H1 (cell line): ENCODE measurements around the gene LDAH. TPM values are rescaled to one million over a fixed set of nuclear protein-coding genes. Genes with fewer than 3 reads are reported as not detected.

Source experiments
- CTCF ChIA-PET: fragments of 300-600 bp; sonication (Branson Sonifier 250); formaldehyde crosslinking; loops from one replicate; lab custom pipeline; 2021; ENCODE audit not compliant: partially characterized antibody; lab: Charles Lee
- POLR2A ChIA-PET: fragments of 300-600 bp; sonication (Branson Sonifier 250); formaldehyde crosslinking; loops from one replicate; lab custom pipeline; 2021; ENCODE audit warnings: inconsistent platforms; ENCODE audit not compliant: partially characterized antibody; lab: Charles Lee
- DNase-seq, 2 experiments: peaks; one replicate each; pipeline versions ENCODE4 v3.0.0 to v3.0.0-alpha.2; 2010 to 2022; ENCODE audit warnings: low spot score in 2 of 2, low read depth in 1 of 2, mixed read lengths in 1 of 2
- FAIRE-seq: peaks from 2 replicates; lab custom pipeline; 2011; peaks lifted over from hg19 to GRCh38; lab: Jason Lieb, UNC
- H2AFZ ChIP-seq: 2 replicates; pipeline ENCODE4 v1.8.1; 2012; ENCODE audit warnings: low read length, inconsistent platforms
- H2AK5ac ChIP-seq: 2 replicates; pipeline ENCODE4 v1.6.1; 2013; ENCODE audit warnings: low read depth, low read length
- H2BK120ac ChIP-seq: replicated peaks from 2 replicates; pipeline ENCODE3; 2013; ENCODE audit warnings: low read depth, low read length, inconsistent platforms
- H2BK12ac ChIP-seq: 2 replicates; pipeline ENCODE4 v1.6.1; 2013; ENCODE audit warnings: low read depth, low read length
- H2BK15ac ChIP-seq: 2 replicates; pipeline ENCODE4 v1.6.1; 2013; ENCODE audit warnings: low read length
- H2BK20ac ChIP-seq: 2 replicates; pipeline ENCODE4 v1.6.1; 2013; ENCODE audit warnings: low read length
- H2BK5ac ChIP-seq: 2 replicates; pipeline ENCODE4 v1.6.1; 2013; ENCODE audit warnings: low read depth, low read length
- H3K14ac ChIP-seq: 2 replicates; pipeline ENCODE4 v1.6.1; 2013; ENCODE audit warnings: inconsistent platforms; ENCODE audit not compliant: insufficient read length
- H3K18ac ChIP-seq: 2 replicates; pipeline ENCODE4 v1.6.1; 2013; ENCODE audit warnings: low read length; ENCODE audit errors: extremely low read depth
- H3K23ac ChIP-seq: 2 replicates; pipeline ENCODE4 v1.6.1; 2013; ENCODE audit warnings: inconsistent platforms; ENCODE audit not compliant: insufficient read length
- H3K23me2 ChIP-seq: 2 replicates; pipeline ENCODE4 v1.6.1; 2013; ENCODE audit warnings: low read depth, low read length
- H3K27ac ChIP-seq: 2 replicates; pipeline ENCODE4 v1.6.1; 2011; ENCODE audit warnings: low read depth, low read length, inconsistent platforms
- H3K27me3 ChIP-seq, 4 experiments: replicated peaks in 1 of 4; 1 replicate in 1 of 4; 2 replicates in 3 of 4; pipeline versions ENCODE4 v1.6.1 to v1.8.1; 2011 to 2013; ENCODE audit warnings: low read length in 3 of 4, mild to moderate bottlenecking in 3 of 4, inconsistent platforms in 2 of 4, mixed read lengths in 2 of 4, moderate library complexity in 1 of 4; ENCODE audit not compliant: control insufficient read depth in 3 of 4, insufficient read depth in 3 of 4; ENCODE audit errors: extremely low read depth in 1 of 4
- H3K36me3 ChIP-seq, 4 experiments: 2 replicates each; pipeline versions ENCODE4 v1.6.1 to v1.8.1; 2011 to 2013; ENCODE audit warnings: mild to moderate bottlenecking in 4 of 4, low read length in 3 of 4, moderate library complexity in 2 of 4, control low read depth in 1 of 4, inconsistent platforms in 1 of 4; ENCODE audit not compliant: insufficient read depth in 4 of 4, control insufficient read depth in 2 of 4
- H3K4ac ChIP-seq: replicated peaks from 2 replicates; pipeline ENCODE3; 2013; ENCODE audit warnings: low read length, low read depth, mixed read lengths, inconsistent platforms; ENCODE audit not compliant: insufficient read length
- H3K4me1 ChIP-seq, 4 experiments: replicated peaks in 1 of 4; 1 replicate in 1 of 4; 2 replicates in 3 of 4; pipeline versions ENCODE4 v1.6.1 to v1.8.1; 2011 to 2013; ENCODE audit warnings: low read length in 3 of 4, inconsistent platforms in 2 of 4, mixed read lengths in 1 of 4; ENCODE audit not compliant: insufficient read depth in 4 of 4, control insufficient read depth in 3 of 4
- H3K4me2 ChIP-seq, 2 experiments: 2 replicates each; pipeline versions ENCODE4 v1.6.1 to v1.8.1; 2011 to 2013; ENCODE audit warnings: low read depth in 2 of 2, low read length in 2 of 2, control low read depth in 1 of 2, inconsistent platforms in 1 of 2, mild to moderate bottlenecking in 1 of 2; ENCODE audit not compliant: insufficient read depth in 1 of 2
- H3K4me3 ChIP-seq, 4 experiments: fragments of 200-600, 300-600 bp in 1 of 4; sonication (generic), shearing (Covaris generic), sonication (Bioruptor Twin) in 1 of 4; 2 replicates each; pipeline versions ENCODE4 v1.5.1 to v1.8.1; 2011 to 2016; ENCODE audit warnings: low read length in 4 of 4, low read depth in 3 of 4, control low read depth in 2 of 4, inconsistent platforms in 2 of 4, mild to moderate bottlenecking in 2 of 4, mixed read lengths in 1 of 4, moderate library complexity in 1 of 4; ENCODE audit not compliant: insufficient read depth in 2 of 4; ENCODE audit errors: extremely low read depth in 1 of 4
- H3K56ac ChIP-seq: replicated peaks from 2 replicates; pipeline ENCODE3; 2013; ENCODE audit warnings: low read depth, mild to moderate bottlenecking, mixed read lengths, low read length, inconsistent platforms; ENCODE audit not compliant: insufficient read length
- H3K79me1 ChIP-seq: 2 replicates; pipeline ENCODE4 v1.6.1; 2013; ENCODE audit warnings: low read depth, low read length, control low read depth
- H3K79me2 ChIP-seq, 2 experiments: 2 replicates each; pipeline versions ENCODE4 v1.6.1 to v1.8.1; 2012 to 2013; ENCODE audit warnings: low read length in 2 of 2, mild to moderate bottlenecking in 2 of 2, inconsistent platforms in 1 of 2; ENCODE audit not compliant: insufficient read depth in 2 of 2, control insufficient read depth in 1 of 2
- H3K9ac ChIP-seq, 4 experiments: replicated peaks in 1 of 4; 1 replicate in 1 of 4; 2 replicates in 3 of 4; pipeline versions ENCODE4 v1.6.1 to v1.8.1; 2011 to 2013; ENCODE audit warnings: low read depth in 3 of 4, low read length in 3 of 4, control low read depth in 2 of 4, mild to moderate bottlenecking in 2 of 4, moderate library complexity in 2 of 4, inconsistent platforms in 1 of 4; ENCODE audit errors: extremely low read depth in 1 of 4
- H3K9me3 ChIP-seq, 2 experiments: 2 replicates each; pipeline versions ENCODE4 v1.6.1 to v1.8.1; 2012 to 2013; ENCODE audit warnings: mild to moderate bottlenecking in 2 of 2, moderate library complexity in 2 of 2, control low read depth in 1 of 2, inconsistent platforms in 1 of 2, low read depth in 1 of 2, low read length in 1 of 2, mixed read lengths in 1 of 2; ENCODE audit not compliant: insufficient read depth in 2 of 2
- H4K20me1 ChIP-seq, 2 experiments: replicated peaks in 1 of 2; 2 replicates each; pipeline versions ENCODE3 to v1.8.1; 2011 to 2013; ENCODE audit warnings: inconsistent platforms in 2 of 2, low read length in 2 of 2, mild to moderate bottlenecking in 1 of 2; ENCODE audit not compliant: insufficient read depth in 2 of 2, control insufficient read depth in 1 of 2
- H4K5ac ChIP-seq: 2 replicates; pipeline ENCODE4 v1.6.1; 2013; ENCODE audit warnings: low read length, low read depth, mixed read lengths, inconsistent platforms; ENCODE audit not compliant: insufficient read length
- H4K8ac ChIP-seq: 2 replicates; pipeline ENCODE4 v1.8.0; 2013; ENCODE audit warnings: mild to moderate bottlenecking, moderate library complexity, low read length, inconsistent platforms; ENCODE audit not compliant: insufficient read depth; ENCODE audit errors: extremely low read depth
- H4K91ac ChIP-seq: replicated peaks from 2 replicates; pipeline ENCODE3; 2013; ENCODE audit warnings: low read length, mixed read lengths, inconsistent platforms; ENCODE audit not compliant: insufficient read length
- PHF8 ChIP-seq: fragments of 200-600 bp; sonication (generic); conservative IDR thresholded peaks from 2 replicates; pipeline ENCODE4 v1.7.1; 2012; ENCODE audit warnings: low read depth, mild to moderate bottlenecking, inconsistent platforms, low read length, moderate library complexity
- WGBS, 2 experiments: shearing (Covaris generic) in 1 of 2; methylation state at CpG; one replicate each; pipeline versions ENCODE4 v1.1.6 to v1.1.7; 2013 to 2015; ENCODE audit warnings: low lambda C conversion rate in 2 of 2, mixed read lengths in 2 of 2, inconsistent platforms in 1 of 2, low coverage in 1 of 2, missing lambda C conversion rate in 1 of 2; ENCODE audit not compliant: insufficient replicate concordance in 2 of 2, insufficient coverage in 1 of 2, insufficient read length in 1 of 2; ENCODE audit errors: extremely low coverage in 1 of 2, missing lambda C conversion rate in 1 of 2; 5-methylcytosine and 5-hydroxymethylcytosine counted together
- polyA plus RNA-seq, 7 experiments: library from polyadenylated mRNA; depleted of rRNA in 3 of 7; stranded (reverse) in 5 of 7; unstranded in 2 of 7; fragments of >200 nt in 5 of 7; fragments of 200-250 nt in 2 of 7; gene quantifications; 1 replicate in 5 of 7; 2 replicates in 1 of 7; 4 replicates in 1 of 7; pipeline versions ENCODE4 v1.2.1 to v1.2.3, GENCODE V29; 2011 to 2013; ENCODE audit warnings: missing spikeins in 2 of 7, mixed read lengths in 2 of 7
- total RNA-seq: library from RNA; stranded (reverse); fragmentation: NEBNext Ultra II Directional; extraction: Animal tissue kit (Norgen Biotek cat#: 25700); gene quantifications from 2 replicates; pipeline ENCODE4 v1.2.1, GENCODE V29; 2021

The LDAH gene
- total and polyA plus RNA-seq, 2 of the 8 experiments (the other 6 are each of a cell fraction or from before 2014, with no cell fraction given) = 10.9 to 26.3 TPM

- Histone ChIP-seq H3K79me2 (no peaks in the 10 kb centered on the region), H3K79me1 (no peaks in the 10 kb centered on the region; the same call in 1 of the 2 replicates), H3K4me2 (no peak overlapping the region), H3K4me1 (peaks cover 0 to 3% (median 1%) of the 10 kb centered on the region in 4 experiments; a peak in 2 of 7 replicates), H4K5ac (no peak overlapping the region), H4K91ac (no peak overlapping the region), H3K23me2 (no peaks in the 10 kb centered on the region), H3K4me3 (no peak overlapping the region), H3K14ac (no peak overlapping the region), H3K56ac (no peak overlapping the region), H2BK120ac (no peak overlapping the region), H3K9ac (no peak overlapping the region), H3K23ac (no peak overlapping the region), H3K27me3 (no peaks in the 10 kb centered on the region), H3K27ac (no peak overlapping the region), H2BK5ac (no peak overlapping the region), H4K20me1 (peaks cover 0 to 3% of the 10 kb centered on the region in 2 experiments), H2AFZ (no peak overlapping the region), H2BK12ac (no peak overlapping the region), H2AK5ac (no peak overlapping the region), H3K9me3 (no peaks in the 10 kb centered on the region), H2BK20ac (no peak overlapping the region), H3K4ac (no peak overlapping the region), H3K18ac (no peak overlapping the region), H2BK15ac (no peak overlapping the region), H3K36me3 (no peaks in the 10 kb centered on the region), H4K8ac (no peak overlapping the region)
- TF ChIP-seq PHF8 = no peak
- CTCF ChIA-PET = interaction anchor here (0.7 to 17.7 kb wide), 7 partner anchors 11 to 258 kb away, joined by 3 to 367 read pairs (median 47); partner anchors contain the start of gene RHOB
- POLR2A ChIA-PET = interaction anchor here (1.8 kb wide), 1 partner anchor 191 kb away, joined by 10 read pairs; the partner anchor contains the start of gene RHOB
- FAIRE-seq (no peak), DNase-seq (no peak)
- WGBS, 2 experiments = 93% methylated on average over 12 of the region's 13 CpGs; no CpG with 5 or more reads in 1 of the 2 experiments
Observed at GRCh38 chr2:20638014-20638413, 184.9 kb downstream of the LDAH start.
